OCI-LY7 (cell line): Measurements from ENCODE around the gene ZEB1. TPM values are rescaled to one million over a fixed set of nuclear protein-coding genes. Genes with fewer than 3 reads are reported as not detected.

Source experiments
- BruUV-seq: library from RNA; stranded (reverse); fragments of 400-500 nt; replicated peaks from 2 replicates; lab custom pipeline; 2021; lab: Mats Ljungman, UMichigan
- CTCF ChIA-PET: fragments of 300-600 bp; sonication (Branson Sonifier 250); formaldehyde crosslinking; loops from one replicate; lab custom pipeline; 2022; ENCODE audit warnings: antibody characterized with exemption; ENCODE audit not compliant: unreplicated experiment; lab: Charles Lee
- POLR2A ChIA-PET: fragments of 300-600 bp; sonication (Branson Sonifier 250); formaldehyde crosslinking; loops from one replicate; lab custom pipeline; 2022; ENCODE audit warnings: antibody characterized with exemption; lab: Charles Lee
- DNase-seq: peaks from one replicate; pipeline ENCODE4 v3.0.0-alpha.2; 2015; ENCODE audit warnings: low spot score
- H2AFZ ChIP-seq: fragments of 200-600 bp; sonication (generic), shearing (Covaris generic); 2 replicates; pipeline ENCODE4 v1.6.1; 2014; ENCODE audit warnings: mild to moderate bottlenecking, antibody characterized with exemption, low read length, moderate library complexity
- H3K27ac ChIP-seq: fragments of 200-600 bp; sonication (generic); 2 replicates; pipeline ENCODE4 v1.5.1; 2014; ENCODE audit warnings: mixed run types, low read depth, mild to moderate bottlenecking, moderate library complexity, low read length, inconsistent platforms; ENCODE audit not compliant: poor library complexity, severe bottlenecking
- H3K36me3 ChIP-seq: fragments of 200-600 bp; sonication (generic); 2 replicates; pipeline ENCODE4 v1.6.1; 2014; ENCODE audit warnings: mild to moderate bottlenecking, antibody characterized with exemption, low read length, moderate library complexity, mixed read lengths; ENCODE audit not compliant: insufficient read depth
- H3K4me1 ChIP-seq: fragments of 200-600 bp; sonication (generic); 2 replicates; pipeline ENCODE4 v1.5.1; 2014; ENCODE audit warnings: mild to moderate bottlenecking, low read length; ENCODE audit not compliant: insufficient read depth, poor library complexity, severe bottlenecking
- H3K4me2 ChIP-seq: fragments of 200-600 bp; sonication (generic); 2 replicates; pipeline ENCODE4 v1.6.1; 2014; ENCODE audit warnings: mild to moderate bottlenecking, low read length
- H3K4me3 ChIP-seq: fragments of 200-600 bp; sonication (generic); 2 replicates; pipeline ENCODE4 v1.5.1; 2014; ENCODE audit warnings: mild to moderate bottlenecking, low read depth, low read length; ENCODE audit not compliant: poor library complexity, severe bottlenecking
- H3K79me2 ChIP-seq: fragments of 200-600 bp; sonication (generic); 2 replicates; pipeline ENCODE4 v1.6.1; 2016; ENCODE audit warnings: low read depth, mild to moderate bottlenecking, low read length, moderate library complexity, mixed read lengths; ENCODE audit not compliant: insufficient read depth
- H3K9me2 ChIP-seq: fragments of 200-600 bp; sonication (generic); 2 replicates; pipeline ENCODE4 v1.6.1; 2016; ENCODE audit warnings: mild to moderate bottlenecking, low read length, mixed read lengths; ENCODE audit not compliant: insufficient read depth
- H3K9me3 ChIP-seq: fragments of 200-600 bp; sonication (generic); 2 replicates; pipeline ENCODE4 v1.6.1; 2014; ENCODE audit warnings: mild to moderate bottlenecking, mixed run types, low read length, mixed read lengths
- H4K20me1 ChIP-seq: fragments of 200-600 bp; sonication (generic); 2 replicates; pipeline ENCODE4 v1.6.1; 2014; ENCODE audit warnings: mild to moderate bottlenecking, antibody characterized with exemption, low read length, moderate library complexity, mixed read lengths; ENCODE audit not compliant: insufficient read depth
- CTCF ChIP-seq: fragments of 200-600 bp; sonication (generic); conservative IDR thresholded peaks from 2 replicates; pipeline ENCODE4 v1.5.1; 2014; ENCODE audit warnings: mild to moderate bottlenecking, antibody characterized with exemption, low read length, moderate library complexity, mixed read lengths
- EZH2phosphoT487 ChIP-seq: fragments of 200-600 bp; sonication (generic); IDR thresholded peaks from 2 replicates; pipeline ENCODE4 v1.6.1; 2018; ENCODE audit warnings: low read depth, borderline replicate concordance, mild to moderate bottlenecking, mixed run types, antibody characterized with exemption, low read length, moderate library complexity, mixed read lengths
- intact Hi-C: fragments of 100-400 bp; cut with micrococcal nuclease; formaldehyde crosslinking; loops from one replicate; pipeline ENCODE4 v1.10.0; 2022; ENCODE audit not compliant: unreplicated experiment
- total RNA-seq, 2 experiments: library from RNA; depleted of rRNA in 1 of 2; stranded (reverse); fragments of >200 nt in 1 of 2; shearing (Covaris generic) in 1 of 2; gene quantifications; 2 replicates each; pipeline ENCODE4 v1.2.3, GENCODE V29; 2014 to 2022

The ZEB1 gene
- total RNA-seq, 2 experiments from 2014 or later = 33.2 to 41.9 TPM

DNA sequence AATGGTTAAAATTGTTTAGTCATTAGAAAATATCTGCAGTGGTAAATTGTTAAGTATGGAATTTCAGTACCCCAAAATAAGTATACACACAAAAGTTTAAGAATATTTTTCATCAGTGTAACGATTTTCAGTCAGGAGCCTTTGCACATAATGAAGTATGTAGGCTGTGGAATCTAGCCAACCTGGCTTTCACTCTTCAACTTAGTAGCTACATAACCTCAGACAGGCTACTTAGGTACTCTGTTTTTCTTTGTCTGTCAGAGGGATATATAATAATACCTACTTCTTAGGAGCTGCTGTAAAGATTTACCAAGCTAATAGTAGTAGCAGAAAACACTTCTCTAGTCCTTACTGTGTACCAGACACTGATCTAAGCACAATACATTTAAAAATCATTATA lies 137.5 kb downstream of the ZEB1 start:
- DNase-seq = no peak
- Histone ChIP-seq H2AFZ (no peak overlapping the region), H4K20me1 (0 out of 2 replicates have a peak, but pooled peaks cover 4% of the 10 kb centered on the region), H3K27ac (no peak overlapping the region), H3K4me2 (no peak overlapping the region), H3K9me3 (no peaks in the 10 kb centered on the region), H3K9me2 (no peaks in the 10 kb centered on the region), H3K4me1 (no peaks in the 10 kb centered on the region), H3K4me3 (no peak overlapping the region), H3K36me3 (peaks cover 5% of the 10 kb centered on the region), H3K79me2 (peaks cover 23% of the 10 kb centered on the region; the same call in 1 of the 2 replicates)
- ChIA-PET CTCF (no interaction called here), POLR2A (no interaction called here)
- no TSS peak for BruUV-seq
- intact Hi-C loops = no loop called here
- TF ChIP-seq CTCF (no peak), EZH2phosphoT487 (no peak)

DNA sequence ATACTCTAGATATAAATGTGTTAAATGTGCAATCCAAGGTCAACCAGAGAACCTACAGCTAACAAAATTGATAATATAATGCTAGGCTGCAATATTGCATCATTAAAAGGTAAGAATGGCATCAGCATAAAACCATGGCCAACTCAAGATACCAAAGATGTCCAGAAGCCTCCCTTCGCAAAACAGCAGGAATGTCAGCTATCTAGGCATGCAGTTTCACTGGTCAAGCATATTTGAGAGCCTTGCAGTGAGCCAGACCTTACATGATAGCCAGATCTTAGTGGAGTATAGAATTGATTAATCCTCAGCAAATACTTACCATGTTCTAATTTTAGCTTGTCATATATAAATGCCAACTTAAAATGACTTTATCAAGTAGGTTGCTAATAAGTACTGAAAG lies 138.8 kb downstream of the ZEB1 start:
- TF ChIP-seq EZH2phosphoT487 (no peak), CTCF (no peak)
- no peak overlapping the region for H2AFZ ChIP-seq
- H3K27ac ChIP-seq = no peak overlapping the region
- no peak for DNase-seq
- 0 out of 2 replicates have a peak, but pooled peaks cover 4% of the 10 kb centered on the region for H4K20me1 ChIP-seq
- intact Hi-C loops = no loop called here
- no peaks in the 10 kb centered on the region for H3K4me1 ChIP-seq
- POLR2A ChIA-PET = interaction anchor here (0.7 kb wide), 2 partner anchors 8 to 44 kb away, joined by 3 read pairs; no protein-coding TSS in a partner anchor
- H3K4me3 ChIP-seq = no peak overlapping the region
- H3K9me3 ChIP-seq = no peaks in the 10 kb centered on the region
- CTCF ChIA-PET = no interaction called here
- BruUV-seq = no TSS peak
- H3K9me2 ChIP-seq = no peaks in the 10 kb centered on the region
- H3K36me3 ChIP-seq = peaks cover 19% of the 10 kb centered on the region
- H3K4me2 ChIP-seq = no peak overlapping the region
- H3K79me2 ChIP-seq = peaks cover 14% of the 10 kb centered on the region; the same call in 1 of the 2 replicates

- peaks cover 30% of the 10 kb centered on the region for H3K36me3 ChIP-seq
- no peak overlapping the region for H2AFZ ChIP-seq
- POLR2A ChIA-PET = interaction anchor here (0.6 to 1.6 kb wide), 2 partner anchors 43 to 318 kb away, joined by 3 to 5 read pairs; no protein-coding TSS in a partner anchor
- H3K9me2 ChIP-seq = no peaks in the 10 kb centered on the region
- H3K4me3 ChIP-seq = no peak overlapping the region
- no TSS peak for BruUV-seq
- intact Hi-C loops = no loop called here
- H3K4me1 ChIP-seq = no peaks in the 10 kb centered on the region
- no peak overlapping the region for H3K4me2 ChIP-seq
- peaks cover 14% of the 10 kb centered on the region; the same call in 1 of the 2 replicates for H3K79me2 ChIP-seq
- no peak for DNase-seq
- no peak overlapping the region for H3K27ac ChIP-seq
- no peak for TF ChIP-seq CTCF
- no peak for TF ChIP-seq EZH2phosphoT487
- CTCF ChIA-PET = no interaction called here
- H3K9me3 ChIP-seq = peaks cover 9% of the 10 kb centered on the region; the same call in 1 of the 2 replicates
- H4K20me1 ChIP-seq = 0 out of 2 replicates have a peak, but pooled peaks cover 4% of the 10 kb centered on the region
Measured at GRCh38 chr10:31458974-31459373, 140.0 kb downstream of the ZEB1 start.
